MM.1S (cell line): ENCODE measurements around the gene POPDC2.

Experiments used
- CTCF ChIP-seq: fragments of 300-600 bp; sonication (generic); IDR thresholded peaks from 2 replicates; pipeline ENCODE4 v1.5.1; 2016; ENCODE audit warnings: antibody characterized with exemption, low read length, mixed read lengths
- EZH2phosphoT487 ChIP-seq: fragments of 300-600 bp; sonication (generic); IDR thresholded peaks from 2 replicates; pipeline ENCODE4 v1.6.1; 2018; ENCODE audit warnings: antibody characterized with exemption, low read length

- TF ChIP-seq CTCF: no peak
- no peak for TF ChIP-seq EZH2phosphoT487
Measured at GRCh38 chr3:119611664-119612063, 48.7 kb downstream of the POPDC2 start.
